Gastrocnemius medialis (tissue), 4 donors: Measurements from ENCODE around the gene RETREG1. TPM values are rescaled to one million over a fixed set of nuclear protein-coding genes. Genes with fewer than 3 reads are reported as not detected.
A peak's percentile ranks its signal among the peaks of the same experiment; 100 is the strongest.

ENCODE experiments used
- ATAC-seq, 2 donors: fragments of 150-250 bp; one replicate each; pipeline ENCODE4 v1.9.1; 2016
- DNase-seq, 2 donors: peaks; one replicate each; pipeline ENCODE4 v3.0.0-alpha.2; 2019
- H3K27ac ChIP-seq, 4 donors: fragments of 200-600 bp; sonication (generic); 1 replicate in 1 of 4; 2 replicates in 3 of 4; pipeline ENCODE4 v1.5.1; 2016 to 2018; ENCODE audit warnings: mild to moderate bottlenecking in 2 of 4, moderate library complexity in 1 of 4
- H3K27me3 ChIP-seq, 3 donors: fragments of 200-600 bp; sonication (generic) in 2 of 3; 1 replicate in 1 of 3; 2 replicates in 2 of 3; pipeline versions ENCODE4 v1.5.1 to v1.6.0; 2016 to 2019; ENCODE audit warnings: mild to moderate bottlenecking in 1 of 3, moderate library complexity in 1 of 3
- H3K36me3 ChIP-seq, 2 donors: fragments of 200-600 bp; sonication (generic) in 1 of 2; one replicate each; pipeline ENCODE4 v1.5.1; 2017 to 2018
- H3K4me1 ChIP-seq, 2 donors: fragments of 200-600 bp; sonication (generic) in 1 of 2; one replicate each; pipeline ENCODE4 v1.5.1; 2016 to 2017; ENCODE audit warnings: mild to moderate bottlenecking in 2 of 2
- H3K4me3 ChIP-seq, 4 donors: fragments of 200-600 bp; sonication (generic) in 3 of 4; 1 replicate in 1 of 4; 2 replicates in 3 of 4; pipeline ENCODE4 v1.5.1; 2016 to 2019; ENCODE audit warnings: mild to moderate bottlenecking in 2 of 4
- H3K9me3 ChIP-seq, 3 donors: fragments of 200-600 bp; sonication (generic) in 2 of 3; 1 replicate in 1 of 3; 2 replicates in 2 of 3; pipeline ENCODE4 v1.5.1; 2016 to 2019
- CTCF ChIP-seq, 5 experiments: fragments of 450-650 bp in 3 of 5; fragments of 200-600 bp in 2 of 5; sonication (generic) in 2 of 5; IDR thresholded peaks in 4 of 5; conservative IDR thresholded peaks in 1 of 5; 1 replicate in 4 of 5; 2 replicates in 1 of 5; pipeline ENCODE4 v1.5.1; 2016 to 2019; ENCODE audit warnings: antibody characterized with exemption in 5 of 5, mild to moderate bottlenecking in 3 of 5, moderate library complexity in 3 of 5
- POLR2A ChIP-seq, 2 donors: fragments of 450-650 bp; IDR thresholded peaks; one replicate each; pipeline ENCODE4 v1.6.1; 2017; ENCODE audit warnings: antibody characterized with exemption in 2 of 2, mild to moderate bottlenecking in 2 of 2, moderate library complexity in 2 of 2
- in situ Hi-C, 4 donors: fragments of 200-750 bp; cut with MboI; loops; one replicate each; pipeline versions ENCODE4 v1.15.0 to v1.8.0; 2017; ENCODE audit warnings: low sequenced_read_pairs in 4 of 4
- intact Hi-C: fragments of 100-400 bp; cut with DNase I; formaldehyde crosslinking; loops from one replicate; pipeline ENCODE4 v1.15.1; 2023; ENCODE audit warnings: low total_unique reads
- total RNA-seq, 4 donors: library from RNA; depleted of rRNA; stranded (reverse); fragments of >200 nt; gene quantifications; one replicate each; pipeline versions ENCODE4 v1.1.0 to v1.2.3, GENCODE V29; 2016

RETREG1 gene
- total RNA-seq, 4 donors from 2014 or later, result 94.2 to 380 (median 305) TPM

- Histone ChIP-seq H3K4me1 (peaks cover 10 to 16% of the 10 kb centered on the region in 2 donors), H3K36me3 (no peaks in the 10 kb centered on the region), H3K4me3 (no peak overlapping the region), H3K27ac (no peak overlapping the region), H3K27me3 (no peaks in the 10 kb centered on the region), H3K9me3 (no peaks in the 10 kb centered on the region)
- TF ChIP-seq CTCF (IDR thresholded peaks at IDR 0.05 in 4 of 5, conservative IDR thresholded peaks at IDR 0.05 in 1 of 5) (no peak), POLR2A (IDR thresholded peaks at IDR 0.05) (no peak)
- in situ Hi-C loops, result no loop called here
- intact Hi-C loops, result loop anchor here (10.0 kb wide), 1 partner anchor 606 kb away; no protein-coding TSS in a partner anchor
- DNase-seq (no peak), ATAC-seq (no peak)
These were observed 37.5 kb downstream of the RETREG1 start for GRCh38 chr5:16579142-16579847.

- no peak overlapping the region for H3K27ac ChIP-seq
- in situ Hi-C loops (no loop called here), intact Hi-C loops (loop anchor here (10.0 kb wide), 1 partner anchor 606 kb away; no protein-coding TSS in a partner anchor)
These were observed 38.3 kb downstream of the RETREG1 start for GRCh38 chr5:16578474-16578883.

GRCh38 chr5:16577677-16578076, 39.1 kb downstream of the RETREG1 start:
- in situ Hi-C loops (no loop called here), intact Hi-C loops (loop anchor here (10.0 kb wide), 1 partner anchor 607 kb away; no protein-coding TSS in a partner anchor)
- ATAC-seq, result no peak
- Histone ChIP-seq H3K4me1 (peaks cover 15 to 24% of the 10 kb centered on the region in 2 donors), H3K27ac (no peak overlapping the region), H3K36me3 (no peaks in the 10 kb centered on the region), H3K4me3 (no peak overlapping the region), H3K9me3 (no peaks in the 10 kb centered on the region), H3K27me3 (no peaks in the 10 kb centered on the region)
- DNase-seq, result no peak
- TF ChIP-seq CTCF (IDR thresholded peaks at IDR 0.05 in 4 of 5, conservative IDR thresholded peaks at IDR 0.05 in 1 of 5) (no peak), POLR2A (IDR thresholded peaks at IDR 0.05) (no peak)

More at GRCh38 chr5:16578474-16578883, 38.3 kb downstream of the RETREG1 start:
- no peak for DNase-seq
- peaks cover 15 to 23% of the 10 kb centered on the region in 2 donors for H3K4me1 ChIP-seq
- H3K9me3 ChIP-seq, result no peaks in the 10 kb centered on the region
- TF ChIP-seq POLR2A (IDR thresholded peaks at IDR 0.05) (no peak), CTCF (IDR thresholded peaks at IDR 0.05 in 4 of 5, conservative IDR thresholded peaks at IDR 0.05 in 1 of 5) (no peak)
- ATAC-seq, result no peak
- H3K27me3 ChIP-seq, result no peaks in the 10 kb centered on the region
- H3K36me3 ChIP-seq, result no peaks in the 10 kb centered on the region
- H3K4me3 ChIP-seq, result no peak overlapping the region

GRCh38 chr5:16574789-16575721, 41.7 kb downstream of the RETREG1 start:
- Histone ChIP-seq H3K27ac (peak overlapping the region; percentile 72 to 83 (median 76)), H3K4me1 (peaks cover 15 to 29% of the 10 kb centered on the region in 2 donors), H3K36me3 (no peaks in the 10 kb centered on the region), H3K27me3 (no peaks in the 10 kb centered on the region), H3K4me3 (no peak overlapping the region), H3K9me3 (no peaks in the 10 kb centered on the region)
- intact Hi-C loops (loop anchor here (10.0 kb wide), 1 partner anchor 610 kb away; no protein-coding TSS in a partner anchor), in situ Hi-C loops (no loop called here)
- DNase-seq (peak; percentile 62 to 76), ATAC-seq (peak; percentile 81 to 92)
- TF ChIP-seq CTCF (IDR thresholded peaks at IDR 0.05 in 4 of 5, conservative IDR thresholded peaks at IDR 0.05 in 1 of 5), result no peak
- no peak for TF ChIP-seq POLR2A (IDR thresholded peaks at IDR 0.05)
